ENCODE data around the gene KLF13.

DNA sequence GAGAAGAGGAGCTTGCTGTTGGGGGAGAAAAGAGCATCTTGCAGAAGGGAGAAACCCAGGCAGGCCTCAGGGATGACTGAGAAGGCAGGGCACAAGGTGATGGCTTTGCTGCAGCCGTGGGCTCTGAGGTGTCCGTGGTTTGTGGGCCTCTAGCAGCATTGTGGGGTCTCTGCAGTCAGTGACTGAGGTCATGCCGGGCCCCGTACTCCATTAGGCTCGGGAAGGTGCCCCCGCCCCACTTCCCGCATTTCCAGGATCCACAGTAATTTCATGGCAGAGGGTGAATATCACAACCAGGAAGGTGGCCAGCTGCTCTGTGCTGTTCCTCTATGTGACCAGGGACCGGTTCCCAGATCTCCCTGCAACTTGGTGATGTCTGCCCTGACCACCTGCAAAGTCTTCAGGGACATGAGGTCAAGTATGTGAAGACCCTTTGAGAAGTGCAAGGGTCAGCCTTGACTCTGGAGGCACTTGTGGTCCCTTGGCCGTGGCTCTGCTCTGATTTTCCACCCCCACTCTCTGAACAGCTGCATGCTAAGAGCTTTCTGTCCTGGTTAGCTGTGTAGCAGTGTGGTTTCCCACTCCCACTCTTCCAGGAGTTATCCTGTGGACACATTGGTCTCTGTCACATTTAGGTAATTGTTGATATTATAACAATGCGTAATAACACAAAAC, 3.6 kb downstream of the KLF13 start:
- TF ChIP-seq, protein P1, sequence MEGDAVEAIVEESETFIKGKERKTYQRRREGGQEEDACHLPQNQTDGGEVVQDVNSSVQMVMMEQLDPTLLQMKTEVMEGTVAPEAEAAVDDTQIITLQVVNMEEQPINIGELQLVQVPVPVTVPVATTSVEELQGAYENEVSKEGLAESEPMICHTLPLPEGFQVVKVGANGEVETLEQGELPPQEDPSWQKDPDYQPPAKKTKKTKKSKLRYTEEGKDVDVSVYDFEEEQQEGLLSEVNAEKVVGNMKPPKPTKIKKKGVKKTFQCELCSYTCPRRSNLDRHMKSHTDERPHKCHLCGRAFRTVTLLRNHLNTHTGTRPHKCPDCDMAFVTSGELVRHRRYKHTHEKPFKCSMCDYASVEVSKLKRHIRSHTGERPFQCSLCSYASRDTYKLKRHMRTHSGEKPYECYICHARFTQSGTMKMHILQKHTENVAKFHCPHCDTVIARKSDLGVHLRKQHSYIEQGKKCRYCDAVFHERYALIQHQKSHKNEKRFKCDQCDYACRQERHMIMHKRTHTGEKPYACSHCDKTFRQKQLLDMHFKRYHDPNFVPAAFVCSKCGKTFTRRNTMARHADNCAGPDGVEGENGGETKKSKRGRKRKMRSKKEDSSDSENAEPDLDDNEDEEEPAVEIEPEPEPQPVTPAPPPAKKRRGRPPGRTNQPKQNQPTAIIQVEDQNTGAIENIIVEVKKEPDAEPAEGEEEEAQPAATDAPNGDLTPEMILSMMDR (IDR thresholded peaks at IDR 0.05) = no peak
- TF ChIP-seq EZH2 (IDR thresholded peaks at IDR 0.05; ENCODE audit: borderline replicate concordance, insufficient read depth, low read depth, low read length, poor library complexity, severe bottlenecking) = no peak

Measured in B cell (primary cell).